ENCODE results near the gene ANKRD17.
A peak's percentile ranks its signal among the peaks of the same experiment; 100 is the strongest.
"Not testable (repeated sequence)": the region's sequence is repeated elsewhere in the genome, so short reads cannot be mapped to it uniquely, and the experiment has no call there.

ANKRD17 gene, protein sequence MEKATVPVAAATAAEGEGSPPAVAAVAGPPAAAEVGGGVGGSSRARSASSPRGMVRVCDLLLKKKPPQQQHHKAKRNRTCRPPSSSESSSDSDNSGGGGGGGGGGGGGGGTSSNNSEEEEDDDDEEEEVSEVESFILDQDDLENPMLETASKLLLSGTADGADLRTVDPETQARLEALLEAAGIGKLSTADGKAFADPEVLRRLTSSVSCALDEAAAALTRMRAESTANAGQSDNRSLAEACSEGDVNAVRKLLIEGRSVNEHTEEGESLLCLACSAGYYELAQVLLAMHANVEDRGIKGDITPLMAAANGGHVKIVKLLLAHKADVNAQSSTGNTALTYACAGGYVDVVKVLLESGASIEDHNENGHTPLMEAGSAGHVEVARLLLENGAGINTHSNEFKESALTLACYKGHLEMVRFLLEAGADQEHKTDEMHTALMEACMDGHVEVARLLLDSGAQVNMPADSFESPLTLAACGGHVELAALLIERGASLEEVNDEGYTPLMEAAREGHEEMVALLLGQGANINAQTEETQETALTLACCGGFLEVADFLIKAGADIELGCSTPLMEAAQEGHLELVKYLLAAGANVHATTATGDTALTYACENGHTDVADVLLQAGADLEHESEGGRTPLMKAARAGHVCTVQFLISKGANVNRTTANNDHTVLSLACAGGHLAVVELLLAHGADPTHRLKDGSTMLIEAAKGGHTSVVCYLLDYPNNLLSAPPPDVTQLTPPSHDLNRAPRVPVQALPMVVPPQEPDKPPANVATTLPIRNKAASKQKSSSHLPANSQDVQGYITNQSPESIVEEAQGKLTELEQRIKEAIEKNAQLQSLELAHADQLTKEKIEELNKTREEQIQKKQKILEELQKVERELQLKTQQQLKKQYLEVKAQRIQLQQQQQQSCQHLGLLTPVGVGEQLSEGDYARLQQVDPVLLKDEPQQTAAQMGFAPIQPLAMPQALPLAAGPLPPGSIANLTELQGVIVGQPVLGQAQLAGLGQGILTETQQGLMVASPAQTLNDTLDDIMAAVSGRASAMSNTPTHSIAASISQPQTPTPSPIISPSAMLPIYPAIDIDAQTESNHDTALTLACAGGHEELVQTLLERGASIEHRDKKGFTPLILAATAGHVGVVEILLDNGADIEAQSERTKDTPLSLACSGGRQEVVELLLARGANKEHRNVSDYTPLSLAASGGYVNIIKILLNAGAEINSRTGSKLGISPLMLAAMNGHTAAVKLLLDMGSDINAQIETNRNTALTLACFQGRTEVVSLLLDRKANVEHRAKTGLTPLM (N-terminal part only)

GRCh38 chr4:73258686-73259570, at the start of gene ANKRD17:
Gene ANKRD17 (minus strand): TSS chr4:73258798. CDS start chr4:73258668, 130 bp downstream.
- peak; percentile 83 for DNase-seq (ENCODE audit: low spot score)

GRCh38 chr4:73308286-73308685, 49.7 kb upstream of the ANKRD17 start:
- no peak for DNase-seq (ENCODE audit: low spot score)

GRCh38 chr4:73303711-73304110, 45.1 kb upstream of the ANKRD17 start:
- DNase-seq (ENCODE audit: low spot score), result no peak

DNA sequence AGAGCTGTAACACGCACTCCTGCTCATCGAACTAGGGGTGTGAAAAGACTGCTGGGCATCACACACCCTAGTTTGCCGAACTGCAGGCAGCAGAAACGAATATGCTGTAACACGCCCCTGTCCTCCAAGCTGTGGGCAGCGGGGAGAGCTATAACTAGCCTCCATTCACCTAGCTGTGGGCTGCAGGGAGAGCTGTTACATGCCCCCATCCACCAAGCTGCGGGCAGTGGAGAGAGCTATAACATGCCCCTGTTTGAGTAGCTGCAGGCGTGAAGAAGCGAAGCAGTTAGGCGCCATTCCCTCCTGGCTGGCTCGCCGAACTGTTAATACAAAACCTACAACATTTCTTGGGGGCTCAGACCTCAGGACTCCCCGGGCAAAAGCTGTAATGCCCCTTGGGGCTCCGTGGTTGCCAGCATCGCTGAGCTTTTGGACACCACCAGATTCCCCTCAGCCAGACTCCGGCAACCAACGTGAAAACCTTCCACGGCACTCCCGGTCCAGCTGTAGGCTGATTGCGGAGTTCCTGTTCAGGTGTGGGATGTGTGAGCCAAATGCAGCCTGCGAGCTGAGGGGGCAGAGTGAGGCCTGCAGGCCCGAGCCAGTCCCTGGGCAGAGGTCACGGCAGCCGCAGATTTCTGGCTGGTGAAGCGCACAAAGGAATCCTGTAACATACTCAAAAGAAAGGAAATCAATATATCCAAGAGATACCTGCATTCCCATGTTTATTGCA, 41.1 kb upstream of the ANKRD17 start:
- DNase-seq (ENCODE audit: low spot score), result no peak

DNA sequence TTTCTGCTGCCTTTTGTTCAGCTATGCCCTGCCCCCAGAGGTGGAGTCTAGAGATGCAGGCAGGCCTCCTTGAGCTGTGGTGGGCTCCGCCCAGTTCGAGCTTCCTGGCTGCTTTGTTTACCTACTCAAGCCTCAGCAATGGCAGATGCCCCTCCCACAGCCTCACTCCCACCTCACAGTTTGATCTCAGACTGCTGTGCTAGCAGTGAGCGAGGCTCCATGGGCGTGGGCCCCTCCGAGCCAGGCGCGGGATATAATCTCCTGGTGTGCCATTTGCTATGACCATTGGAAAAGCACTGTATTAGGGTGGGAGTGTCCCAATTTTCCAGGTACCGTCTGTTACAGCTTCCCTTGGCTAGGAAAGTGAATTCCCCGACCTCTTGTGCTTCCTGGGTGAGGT, 34.1 kb upstream of the ANKRD17 start:
- not testable (repeated sequence) for DNase-seq (ENCODE audit: low spot score)

DNA sequence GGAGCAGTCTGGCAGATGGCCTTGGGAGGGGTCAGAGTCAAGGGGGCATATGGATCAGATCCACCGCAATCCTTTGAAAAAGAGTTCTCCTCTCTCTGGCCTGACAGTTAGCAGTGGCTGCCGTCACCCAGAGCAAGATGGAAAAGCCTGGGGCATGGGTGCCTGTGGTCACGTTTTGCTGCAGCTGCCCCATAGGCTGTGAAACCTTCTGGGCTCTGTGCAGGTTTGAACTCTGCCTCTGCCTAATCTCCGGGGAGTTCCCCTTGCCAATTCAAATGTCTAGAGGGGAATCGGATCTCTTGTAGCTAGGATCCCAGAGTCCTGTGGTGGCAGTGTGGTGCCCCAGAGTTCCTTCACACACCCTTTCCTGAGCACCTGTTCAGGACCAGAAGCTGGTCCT, 23.4 kb upstream of the ANKRD17 start:
- no peak for DNase-seq (ENCODE audit: low spot score)

- no peak for DNase-seq (ENCODE audit: low spot score)
These were observed 22.8 kb upstream of the ANKRD17 start for GRCh38 chr4:73281396-73281795.

DNA sequence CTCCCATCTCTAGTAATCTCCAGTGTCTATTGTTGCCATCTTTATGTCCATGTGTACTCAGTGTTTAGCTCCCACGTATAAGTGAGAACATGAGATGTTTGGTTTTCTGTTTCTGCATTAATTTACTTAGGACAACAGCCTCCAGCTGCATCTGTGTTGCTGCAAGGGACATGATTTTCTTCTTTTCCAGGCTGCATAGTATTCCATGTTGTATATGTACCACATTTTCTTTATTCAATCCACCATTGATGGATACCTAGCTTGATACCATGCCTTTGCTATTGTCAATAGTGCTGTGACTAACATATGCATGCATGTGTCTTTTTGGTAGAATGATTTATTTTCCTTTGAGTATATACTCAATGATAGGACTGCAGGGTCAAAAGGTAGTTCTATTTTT, 18.6 kb upstream of the ANKRD17 start:
- DNase-seq (ENCODE audit: low spot score), result no peak

DNA sequence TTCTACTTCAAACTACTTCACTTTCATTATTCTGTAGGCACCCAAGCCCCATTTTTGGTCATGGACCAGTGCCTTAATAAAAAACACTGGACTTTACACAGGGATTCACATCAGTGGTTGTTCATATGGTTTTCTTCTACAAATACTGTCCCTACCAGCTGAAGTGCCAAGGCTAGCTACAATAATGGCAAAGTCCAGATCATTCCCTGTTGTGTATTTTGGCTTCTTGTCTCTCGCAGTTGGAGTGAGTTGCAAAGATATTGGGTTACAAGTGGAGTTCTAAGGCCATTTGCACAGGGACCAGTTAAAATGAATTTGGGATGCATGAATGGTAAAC, 16.7 kb upstream of the ANKRD17 start:
- no peak for DNase-seq (ENCODE audit: low spot score)

- DNase-seq (ENCODE audit: low spot score), result no peak
These were observed 14.2 kb upstream of the ANKRD17 start for GRCh38 chr4:73272816-73273215.

DNA sequence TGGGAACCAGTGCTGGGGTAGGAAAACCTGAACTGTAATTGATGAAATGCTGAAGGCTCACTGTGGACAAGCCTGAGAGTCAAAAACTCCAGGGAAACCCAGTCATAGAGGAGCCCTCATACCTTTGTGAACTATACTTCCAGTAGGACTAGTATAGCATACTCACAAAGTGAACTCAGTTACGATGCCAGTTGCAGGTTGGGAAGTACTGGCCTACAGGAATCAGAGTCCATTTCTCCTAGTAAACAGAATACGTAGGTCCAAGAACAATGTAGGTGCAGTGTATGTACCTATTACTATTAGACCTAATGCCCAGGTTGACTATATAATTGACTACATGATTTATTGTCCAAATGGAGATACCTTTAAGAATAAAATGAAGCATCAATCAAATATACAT, 8.5 kb upstream of the ANKRD17 start:
- no peak for DNase-seq (ENCODE audit: low spot score)

- peak; percentile 47 for DNase-seq (ENCODE audit: low spot score)
These were observed 1.0 kb upstream of the ANKRD17 start for GRCh38 chr4:73259571-73260090.

DNA sequence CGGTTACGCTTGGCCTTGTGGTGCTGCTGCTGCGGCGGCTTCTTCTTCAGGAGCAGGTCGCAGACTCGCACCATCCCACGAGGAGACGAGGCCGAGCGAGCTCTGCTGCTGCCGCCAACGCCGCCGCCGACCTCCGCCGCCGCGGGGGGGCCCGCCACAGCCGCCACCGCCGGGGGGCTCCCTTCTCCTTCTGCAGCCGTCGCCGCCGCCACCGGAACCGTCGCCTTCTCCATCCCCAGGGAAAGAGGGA, 237 bp downstream of the ANKRD17 start:
- DNase-seq (ENCODE audit: low spot score), result no peak

GRCh38 chr4:73257651-73258435, 755 bp downstream of the ANKRD17 start:
- peak; percentile 30 for DNase-seq (ENCODE audit: low spot score)

DNA sequence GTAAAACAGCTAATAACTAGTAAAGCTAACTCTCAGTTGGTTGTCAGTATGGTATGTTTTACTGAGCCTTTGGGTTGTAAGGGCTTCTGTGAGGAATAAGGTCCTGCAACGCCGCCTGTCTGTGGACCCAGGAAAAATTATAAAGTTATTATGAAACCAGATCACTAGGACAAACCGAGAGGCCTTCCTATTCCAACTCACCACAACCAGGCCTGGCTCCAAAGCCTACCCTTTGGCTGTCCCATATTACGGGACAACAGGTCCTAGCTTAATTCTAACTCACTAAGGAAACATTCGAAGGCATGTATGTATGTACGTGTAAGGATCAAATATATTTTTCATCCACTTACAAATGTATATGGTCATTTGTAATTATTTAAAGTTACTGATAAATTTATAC, 1.4 kb downstream of the ANKRD17 start:
- peak; percentile 81 for DNase-seq (ENCODE audit: low spot score)

DNA sequence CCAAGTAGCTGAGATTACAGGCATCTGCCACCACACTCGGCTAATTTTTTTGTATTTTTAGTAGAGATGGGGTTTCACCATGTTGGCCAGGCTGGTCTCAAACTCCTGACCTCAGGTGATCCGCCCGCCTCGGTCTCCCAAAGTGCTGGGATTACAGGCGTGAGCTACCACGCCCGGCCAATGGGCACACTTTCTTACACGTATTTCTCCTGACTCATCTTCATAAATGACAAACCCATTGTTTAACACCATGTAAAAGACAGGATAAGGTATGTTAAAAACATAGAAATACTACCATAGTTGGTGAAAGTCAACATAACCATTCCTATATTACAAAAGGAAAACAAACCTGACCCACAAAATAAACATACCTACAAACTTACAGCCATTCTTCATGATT, 2.8 kb downstream of the ANKRD17 start:
- DNase-seq (ENCODE audit: low spot score), result not testable (repeated sequence)

DNA sequence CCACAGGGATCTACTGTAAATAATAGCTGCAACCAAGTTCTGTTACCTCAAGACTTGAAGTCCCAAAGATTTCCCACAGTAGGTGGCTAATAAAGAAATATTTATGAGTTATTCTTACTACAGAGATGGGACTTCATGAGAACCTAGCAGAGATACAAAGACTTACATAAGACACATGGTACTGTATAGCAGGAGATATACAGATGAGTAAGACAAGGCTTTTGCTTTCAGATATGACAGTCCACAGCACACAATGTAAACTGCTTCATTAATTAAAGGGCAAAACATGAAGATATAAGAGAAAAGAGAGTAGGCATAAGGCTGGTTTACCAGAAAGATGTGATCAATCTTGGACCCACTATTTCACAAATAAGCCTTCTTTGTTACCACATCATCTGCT, 6.6 kb downstream of the ANKRD17 start:
- DNase-seq (ENCODE audit: low spot score), result no peak

GRCh38 chr4:73251384-73251783, 7.2 kb downstream of the ANKRD17 start:
- DNase-seq (ENCODE audit: low spot score), result no peak

DNA sequence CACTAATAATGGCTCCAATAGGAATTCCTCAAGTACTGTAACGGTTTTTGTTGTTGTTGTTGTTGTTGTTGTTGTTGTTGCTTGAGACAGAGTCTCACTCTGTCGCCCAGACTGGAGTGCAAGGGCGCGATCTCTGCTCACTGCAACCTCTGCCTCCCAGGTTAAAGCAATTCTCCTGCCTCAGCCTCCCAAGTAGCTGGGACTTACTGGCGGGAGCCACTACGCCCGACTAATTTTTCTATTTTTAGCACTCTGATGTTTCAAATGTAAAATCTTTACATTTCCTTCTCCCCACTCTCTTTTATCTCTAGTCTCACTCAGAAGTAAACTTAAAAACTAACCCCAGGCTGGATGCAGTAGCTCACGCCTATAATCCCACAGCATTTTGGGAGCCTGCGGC, 8.0 kb downstream of the ANKRD17 start:
- no peak for DNase-seq (ENCODE audit: low spot score)

DNA sequence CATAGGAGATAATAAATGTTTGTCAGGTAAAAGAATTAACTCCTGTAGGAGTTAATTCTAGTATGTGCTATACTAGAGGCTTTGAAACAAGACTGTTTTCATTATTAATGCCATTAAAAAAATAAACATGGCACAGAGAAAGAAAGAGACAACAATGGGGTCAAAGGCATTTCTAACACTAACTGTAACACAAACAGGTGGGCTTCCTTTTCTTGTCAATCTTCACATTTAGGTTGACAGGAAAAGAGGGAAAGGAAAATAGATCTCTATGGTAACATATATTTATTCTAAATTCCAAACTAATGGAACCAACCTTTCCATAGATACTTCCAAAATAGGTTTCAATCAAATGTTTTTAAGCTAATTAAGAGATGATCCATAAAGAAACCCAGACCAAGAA, 9.8 kb downstream of the ANKRD17 start:
- no peak for DNase-seq (ENCODE audit: low spot score)

Data from kidney capillary endothelial cell (primary cell).